Hindlimb muscle (tissue), 1 donor: ENCODE measurements around the gene GPC1. TPM values are rescaled to one million over a fixed set of nuclear protein-coding genes. Genes with fewer than 3 reads are reported as not detected.

Experiments
- DNase-seq: peaks from one replicate; pipeline ENCODE4 v3.0.0-alpha.2; 2013
- polyA plus RNA-seq: library from polyadenylated mRNA; unstranded; fragments of 120-200 nt; gene quantifications from one replicate; pipeline ENCODE4 v1.2.1, GENCODE V29; 2013; ENCODE audit not compliant: insufficient read length

GPC1 gene
- polyA plus RNA-seq, 1 donor: 149 TPM

GRCh38 chr2:240412975-240413812 lies 22.3 kb upstream of the GPC1 start:
- no peak for DNase-seq

- DNase-seq: no peak
Observed at GRCh38 chr2:240413813-240414429, 21.5 kb upstream of the GPC1 start.

- no peak for DNase-seq
Observed at GRCh38 chr2:240416821-240417220, 18.6 kb upstream of the GPC1 start.

GRCh38 chr2:240418311-240418710 lies 17.2 kb upstream of the GPC1 start:
- DNase-seq: no peak

GRCh38 chr2:240419271-240419670 lies 16.2 kb upstream of the GPC1 start:
- DNase-seq: no peak

GRCh38 chr2:240419723-240420122 lies 15.7 kb upstream of the GPC1 start:
- no peak for DNase-seq

GRCh38 chr2:240420206-240421104 lies 15.0 kb upstream of the GPC1 start:
- no peak for DNase-seq

GRCh38 chr2:240421381-240421780 lies 14.1 kb upstream of the GPC1 start:
- no peak for DNase-seq

GRCh38 chr2:240422658-240423329 lies 12.7 kb upstream of the GPC1 start:
- no peak for DNase-seq

- no peak for DNase-seq
Observed at GRCh38 chr2:240423788-240424191, 11.7 kb upstream of the GPC1 start.

GRCh38 chr2:240424341-240425235 lies 10.9 kb upstream of the GPC1 start:
- DNase-seq: no peak

GRCh38 chr2:240425236-240425615 lies 10.2 kb upstream of the GPC1 start:
- no peak for DNase-seq

- DNase-seq: no peak
Observed at GRCh38 chr2:240425697-240426096, 9.8 kb upstream of the GPC1 start.

- DNase-seq: no peak
Observed at GRCh38 chr2:240426845-240427721, 8.4 kb upstream of the GPC1 start.

GRCh38 chr2:240427729-240428128 lies 7.7 kb upstream of the GPC1 start:
- no peak for DNase-seq

- no peak for DNase-seq
Observed at GRCh38 chr2:240428245-240428644, 7.2 kb upstream of the GPC1 start.

GRCh38 chr2:240429341-240429871 lies 6.1 kb upstream of the GPC1 start:
- no peak for DNase-seq

GRCh38 chr2:240429872-240430491 lies 5.5 kb upstream of the GPC1 start:
- DNase-seq: no peak

GRCh38 chr2:240430595-240430994 lies 4.9 kb upstream of the GPC1 start:
- DNase-seq: no peak

GRCh38 chr2:240431271-240431660 lies 4.2 kb upstream of the GPC1 start:
- DNase-seq: no peak
